Endothelial cell of umbilical vein (primary cell): ENCODE results near the gene C3orf49.

Source experiments
- EZH2 ChIP-seq: IDR thresholded peaks from 2 replicates; pipeline ENCODE4 v1.6.1; 2012; ENCODE audit warnings: borderline replicate concordance, low read depth, mild to moderate bottlenecking, moderate library complexity, low read length, inconsistent platforms; ENCODE audit not compliant: severe bottlenecking
- FOS ChIP-seq: IDR thresholded peaks from 2 replicates; pipeline ENCODE4 v1.6.1; 2011; ENCODE audit warnings: mild to moderate bottlenecking, low read length, moderate library complexity, borderline replicate concordance; ENCODE audit not compliant: insufficient read depth
- JUN ChIP-seq: IDR thresholded peaks from 2 replicates; pipeline ENCODE4 v1.6.1; 2011; ENCODE audit warnings: borderline replicate concordance, low read depth; ENCODE audit not compliant: insufficient read length, insufficient read depth
- MAX ChIP-seq: IDR thresholded peaks from 2 replicates; pipeline ENCODE4 v1.6.1; 2011; ENCODE audit not compliant: insufficient read depth, insufficient read length
- MYC ChIP-seq: IDR thresholded peaks from one replicate; pipeline ENCODE4 v1.6.1; 2011; ENCODE audit warnings: mild to moderate bottlenecking, low read depth, low read length
- POLR2A ChIP-seq: IDR thresholded peaks from 2 replicates; pipeline ENCODE4 v1.6.1; 2012; ENCODE audit warnings: low read depth, mild to moderate bottlenecking, control low read depth, low read length
- POLR2AphosphoS5 ChIP-seq: IDR thresholded peaks from 2 replicates; pipeline ENCODE4 v1.6.1; 2012; ENCODE audit warnings: low read depth, mild to moderate bottlenecking, control low read depth, low read length, moderate library complexity; ENCODE audit not compliant: insufficient read depth
- TF ChIP-seq, protein P1 (sequence below), 2 donors: IDR thresholded peaks; 1 replicate in 1 of 2; 2 replicates in 1 of 2; pipeline ENCODE4 v1.5.1; 2011; ENCODE audit warnings: low read length in 2 of 2, mild to moderate bottlenecking in 2 of 2, moderate library complexity in 2 of 2, control low read depth in 1 of 2, inconsistent platforms in 1 of 2, low read depth in 1 of 2; ENCODE audit not compliant: insufficient read depth in 1 of 2; ENCODE audit errors: extremely low read depth in 1 of 2

DNA sequence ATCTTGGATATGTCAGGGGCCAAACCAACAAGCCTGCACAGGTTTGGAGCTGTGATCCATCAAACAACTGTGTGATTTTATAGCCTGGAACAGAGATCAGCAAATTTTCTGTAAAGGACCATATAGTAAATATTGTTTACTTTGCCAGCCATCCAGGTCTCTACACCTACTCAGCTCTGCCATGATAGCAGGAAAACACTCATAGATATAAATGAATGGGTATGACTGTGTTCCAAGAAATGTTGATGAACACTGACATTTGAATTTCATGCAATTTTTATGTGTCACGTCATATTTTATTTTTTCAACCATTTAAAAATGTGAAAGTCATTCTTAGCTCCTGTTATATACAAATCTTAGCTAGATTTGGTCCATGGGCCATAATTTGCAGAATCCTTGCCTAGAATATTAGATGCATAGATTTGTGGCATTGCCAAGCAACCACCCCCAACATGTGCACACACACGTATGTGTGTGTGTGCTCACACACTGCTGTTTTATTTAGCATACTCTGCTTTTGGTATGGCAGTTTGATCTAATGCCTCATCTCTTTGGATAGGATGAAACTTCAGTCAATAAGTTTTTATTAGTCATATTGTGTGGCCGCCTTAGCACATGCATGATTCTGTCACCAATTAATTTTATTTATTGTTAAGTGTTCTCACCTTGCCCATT, 51.0 kb downstream of the C3orf49 start:
- TF ChIP-seq, protein P1, sequence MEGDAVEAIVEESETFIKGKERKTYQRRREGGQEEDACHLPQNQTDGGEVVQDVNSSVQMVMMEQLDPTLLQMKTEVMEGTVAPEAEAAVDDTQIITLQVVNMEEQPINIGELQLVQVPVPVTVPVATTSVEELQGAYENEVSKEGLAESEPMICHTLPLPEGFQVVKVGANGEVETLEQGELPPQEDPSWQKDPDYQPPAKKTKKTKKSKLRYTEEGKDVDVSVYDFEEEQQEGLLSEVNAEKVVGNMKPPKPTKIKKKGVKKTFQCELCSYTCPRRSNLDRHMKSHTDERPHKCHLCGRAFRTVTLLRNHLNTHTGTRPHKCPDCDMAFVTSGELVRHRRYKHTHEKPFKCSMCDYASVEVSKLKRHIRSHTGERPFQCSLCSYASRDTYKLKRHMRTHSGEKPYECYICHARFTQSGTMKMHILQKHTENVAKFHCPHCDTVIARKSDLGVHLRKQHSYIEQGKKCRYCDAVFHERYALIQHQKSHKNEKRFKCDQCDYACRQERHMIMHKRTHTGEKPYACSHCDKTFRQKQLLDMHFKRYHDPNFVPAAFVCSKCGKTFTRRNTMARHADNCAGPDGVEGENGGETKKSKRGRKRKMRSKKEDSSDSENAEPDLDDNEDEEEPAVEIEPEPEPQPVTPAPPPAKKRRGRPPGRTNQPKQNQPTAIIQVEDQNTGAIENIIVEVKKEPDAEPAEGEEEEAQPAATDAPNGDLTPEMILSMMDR (IDR thresholded peaks at IDR 0.05; ENCODE audit: extremely low read depth in 1 of 2, insufficient read depth in 1 of 2, low read depth in 1 of 2, low read length in 2 of 2) = no peak
- TF ChIP-seq POLR2A (no peak), EZH2 (no peak), POLR2AphosphoS5 (no peak), FOS (no peak), JUN (no peak), MYC (no peak), MAX (no peak)
